Measurements from ENCODE around the gene SLC6A4.

GRCh38 chr17:30238387-30239088 is 3.0 kb upstream of the SLC6A4 start:
- TF ChIP-seq, protein P1, sequence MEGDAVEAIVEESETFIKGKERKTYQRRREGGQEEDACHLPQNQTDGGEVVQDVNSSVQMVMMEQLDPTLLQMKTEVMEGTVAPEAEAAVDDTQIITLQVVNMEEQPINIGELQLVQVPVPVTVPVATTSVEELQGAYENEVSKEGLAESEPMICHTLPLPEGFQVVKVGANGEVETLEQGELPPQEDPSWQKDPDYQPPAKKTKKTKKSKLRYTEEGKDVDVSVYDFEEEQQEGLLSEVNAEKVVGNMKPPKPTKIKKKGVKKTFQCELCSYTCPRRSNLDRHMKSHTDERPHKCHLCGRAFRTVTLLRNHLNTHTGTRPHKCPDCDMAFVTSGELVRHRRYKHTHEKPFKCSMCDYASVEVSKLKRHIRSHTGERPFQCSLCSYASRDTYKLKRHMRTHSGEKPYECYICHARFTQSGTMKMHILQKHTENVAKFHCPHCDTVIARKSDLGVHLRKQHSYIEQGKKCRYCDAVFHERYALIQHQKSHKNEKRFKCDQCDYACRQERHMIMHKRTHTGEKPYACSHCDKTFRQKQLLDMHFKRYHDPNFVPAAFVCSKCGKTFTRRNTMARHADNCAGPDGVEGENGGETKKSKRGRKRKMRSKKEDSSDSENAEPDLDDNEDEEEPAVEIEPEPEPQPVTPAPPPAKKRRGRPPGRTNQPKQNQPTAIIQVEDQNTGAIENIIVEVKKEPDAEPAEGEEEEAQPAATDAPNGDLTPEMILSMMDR (IDR thresholded peaks at IDR 0.05 in 8 of 11, conservative IDR thresholded peaks at IDR 0.05 in 3 of 11): no peak
- TF ChIP-seq POLR2AphosphoS5 (IDR thresholded peaks at IDR 0.05): no peak

All from spleen (tissue), 7 donors.